ENCODE measurements around the gene PRR23E.

PRR23E gene

DNA sequence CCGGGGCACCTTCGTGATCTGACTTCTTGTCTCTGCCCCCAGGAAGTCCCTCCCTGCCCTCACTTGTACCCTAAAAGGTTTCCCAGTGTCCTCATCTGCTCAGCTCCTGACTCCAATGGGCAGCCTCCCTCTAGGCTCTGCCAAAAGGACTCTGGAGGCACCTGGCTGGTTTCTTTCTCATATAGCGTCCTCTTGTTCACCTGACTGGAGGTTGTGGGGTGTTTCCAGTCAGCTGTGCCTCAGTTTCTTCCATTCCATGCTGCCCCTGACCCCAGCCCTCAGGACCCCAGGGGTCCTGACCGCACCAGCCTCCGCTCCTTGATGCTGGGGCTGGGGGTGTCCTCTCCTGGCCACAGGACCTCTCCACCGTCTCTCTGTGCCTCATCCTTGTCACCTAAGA lies 2.5 kb downstream of the PRR23E start:
- no peak overlapping the region for H3K27ac ChIP-seq

GRCh38 chr3:127196002-127196401 lies 3.1 kb downstream of the PRR23E start:
- no peak overlapping the region for H3K27ac ChIP-seq

More for the DNA sequence above, 2.5 kb downstream of the PRR23E start:
- TF ChIP-seq ZFX (IDR thresholded peaks at IDR 0.05; ENCODE audit: borderline replicate concordance) (no peak), CTCF (IDR thresholded peaks at IDR 0.05) (no peak)

GRCh38 chr3:127196466-127197299 lies 3.8 kb downstream of the PRR23E start:
- TF ChIP-seq CTCF (IDR thresholded peaks at IDR 0.05) (no peak), ZFX (IDR thresholded peaks at IDR 0.05; ENCODE audit: borderline replicate concordance) (no peak)
- no peak overlapping the region for H3K27ac ChIP-seq

More at GRCh38 chr3:127196002-127196401, 3.1 kb downstream of the PRR23E start:
- no peak for TF ChIP-seq ZFX (IDR thresholded peaks at IDR 0.05; ENCODE audit: borderline replicate concordance)
- TF ChIP-seq CTCF (IDR thresholded peaks at IDR 0.05), result no peak

- no peak for TF ChIP-seq CTCF (IDR thresholded peaks at IDR 0.05)
Observed at GRCh38 chr3:127197300-127198189, 4.6 kb downstream of the PRR23E start.

DNA sequence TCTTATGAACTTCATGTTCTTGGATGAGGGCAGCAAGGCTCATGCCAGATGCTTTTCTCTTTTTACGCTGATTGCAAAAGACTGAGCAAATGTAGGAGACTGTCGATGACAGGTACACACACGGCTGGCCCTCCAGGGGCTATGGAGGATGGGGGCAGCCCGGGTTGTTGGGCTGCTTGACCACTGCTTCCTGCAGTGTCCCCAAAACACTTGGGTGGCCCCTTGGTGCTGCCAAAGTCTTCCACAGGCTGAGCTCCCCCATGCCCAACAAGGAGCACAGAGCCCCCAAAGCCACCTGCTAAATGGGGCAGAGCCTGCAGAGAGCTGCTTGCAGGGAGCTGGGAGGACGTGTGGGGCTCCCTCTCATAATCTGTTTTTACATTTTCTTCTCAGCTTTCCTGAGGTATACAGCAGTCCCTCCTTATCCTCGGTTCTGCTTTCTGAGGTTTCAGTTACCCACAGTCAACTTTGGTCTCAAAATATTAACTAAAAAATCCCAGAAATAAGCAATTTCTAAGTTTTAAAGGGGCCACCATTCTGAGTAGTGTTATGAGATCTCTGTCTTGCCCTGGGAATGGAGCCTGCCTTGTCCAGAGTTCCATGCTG lies 7.3 kb downstream of the PRR23E start:
- H3K27ac ChIP-seq, result no peak overlapping the region
- TF ChIP-seq CTCF (IDR thresholded peaks at IDR 0.05), result no peak
- no peak for TF ChIP-seq ZFX (IDR thresholded peaks at IDR 0.05; ENCODE audit: borderline replicate concordance)

More at GRCh38 chr3:127197300-127198189, 4.6 kb downstream of the PRR23E start:
- no peak overlapping the region for H3K27ac ChIP-seq

DNA sequence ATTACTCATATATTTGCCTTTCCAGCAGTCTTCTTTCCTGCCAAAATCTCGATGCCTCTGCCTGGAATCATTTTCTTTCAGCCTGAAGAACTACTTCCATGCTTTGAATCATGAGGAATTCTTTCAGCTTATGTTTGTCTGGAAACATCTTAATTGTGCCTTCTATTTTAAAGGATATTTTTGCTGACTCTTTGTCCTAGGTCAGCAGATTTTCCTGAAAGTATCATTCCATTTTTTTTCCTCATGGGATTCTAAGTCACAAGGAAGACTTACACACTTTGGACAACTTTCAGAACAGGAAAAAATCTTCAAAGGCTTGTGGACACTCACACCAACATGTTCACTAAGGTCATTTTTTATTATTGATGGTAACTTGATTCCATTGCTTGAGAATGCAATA lies 10.1 kb downstream of the PRR23E start:
- H3K27ac ChIP-seq, result no peak overlapping the region
- TF ChIP-seq ZFX (IDR thresholded peaks at IDR 0.05; ENCODE audit: borderline replicate concordance) (no peak), CTCF (IDR thresholded peaks at IDR 0.05) (no peak)

All from 22Rv1 (cell line).